GM08714 (cell line): ENCODE measurements around the gene PLEKHN1.
"Not testable (repeated sequence)": the region's sequence is repeated elsewhere in the genome, so short reads cannot be mapped to it uniquely, and the experiment has no call there.

Experiments used
- H3K4me3 ChIP-seq: fragments of 200-500 bp; sonication (Bioruptor generic); 2 replicates; pipeline ENCODE4 v1.5.1; 2014; ENCODE audit warnings: mild to moderate bottlenecking, low read length, inconsistent platforms
- ZNF274 ChIP-seq: IDR thresholded peaks from 2 replicates; pipeline ENCODE4 v1.6.1; 2012; ENCODE audit warnings: mild to moderate bottlenecking, low read depth, low read length

Gene PLEKHN1

GRCh38 chr1:1001057-1001783 lies 34.9 kb downstream of the PLEKHN1 start:
- no peak for TF ChIP-seq ZNF274
- H3K4me3 ChIP-seq: peak overlapping the region; percentile 57

- H3K4me3 ChIP-seq: no peak overlapping the region
- no peak for TF ChIP-seq ZNF274
Observed at GRCh38 chr1:1003618-1004419, 37.5 kb downstream of the PLEKHN1 start.

GRCh38 chr1:1004420-1004779 lies 38.1 kb downstream of the PLEKHN1 start:
- no peak overlapping the region for H3K4me3 ChIP-seq
- TF ChIP-seq ZNF274: no peak

GRCh38 chr1:1004780-1005697 lies 38.8 kb downstream of the PLEKHN1 start:
- H3K4me3 ChIP-seq: no peak overlapping the region
- TF ChIP-seq ZNF274: no peak

GRCh38 chr1:1005774-1006304 lies 39.6 kb downstream of the PLEKHN1 start:
- no peak overlapping the region for H3K4me3 ChIP-seq
- TF ChIP-seq ZNF274: no peak

GRCh38 chr1:1006305-1007159 lies 40.2 kb downstream of the PLEKHN1 start:
- no peak for TF ChIP-seq ZNF274
- H3K4me3 ChIP-seq: no peak overlapping the region

GRCh38 chr1:1010131-1010530 lies 43.8 kb downstream of the PLEKHN1 start:
- not testable (repeated sequence) for H3K4me3 ChIP-seq

- TF ChIP-seq ZNF274: no peak
- H3K4me3 ChIP-seq: no peak overlapping the region
Observed at GRCh38 chr1:1011396-1011949, 45.2 kb downstream of the PLEKHN1 start.

- peak overlapping the region; percentile 71 for H3K4me3 ChIP-seq
Observed at GRCh38 chr1:1012736-1013104, 46.4 kb downstream of the PLEKHN1 start.

GRCh38 chr1:1013105-1013921 lies 47.0 kb downstream of the PLEKHN1 start, which contains the start of gene ISG15:
Gene ISG15 (plus strand): TSS chr1:1013497. CDS start chr1:1013574, 77 bp downstream.
- TF ChIP-seq ZNF274: no peak
- H3K4me3 ChIP-seq: peak within 1 kb of the TSS; percentile 71

GRCh38 chr1:1013922-1014648 lies 47.8 kb downstream of the PLEKHN1 start:
- TF ChIP-seq ZNF274: no peak
- peak overlapping the region; percentile 71; the same call in 1 of the 2 replicates for H3K4me3 ChIP-seq
